GM13976 (cell line): ENCODE data around the gene NRF1.

Source experiments
- DNase-seq: peaks from one replicate; pipeline ENCODE4 v3.0.0; 2012; ENCODE audit warnings: low spot score
- in situ Hi-C: fragments of 300-500 bp; cut with MboI; formaldehyde crosslinking; loops from one replicate; pipeline ENCODE4 v1.12.0; 2022; ENCODE audit warnings: low sequenced_read_pairs, mixed read lengths, inconsistent platforms; ENCODE audit not compliant: unreplicated experiment
- TF ChIP-seq, protein P1 (sequence below): IDR thresholded peaks from 2 replicates; pipeline ENCODE4 v1.5.1; 2012; ENCODE audit warnings: borderline replicate concordance, mild to moderate bottlenecking; ENCODE audit not compliant: insufficient read depth; ENCODE audit errors: extremely low read depth, missing control alignments, control extremely low read depth

NRF1 gene

DNA sequence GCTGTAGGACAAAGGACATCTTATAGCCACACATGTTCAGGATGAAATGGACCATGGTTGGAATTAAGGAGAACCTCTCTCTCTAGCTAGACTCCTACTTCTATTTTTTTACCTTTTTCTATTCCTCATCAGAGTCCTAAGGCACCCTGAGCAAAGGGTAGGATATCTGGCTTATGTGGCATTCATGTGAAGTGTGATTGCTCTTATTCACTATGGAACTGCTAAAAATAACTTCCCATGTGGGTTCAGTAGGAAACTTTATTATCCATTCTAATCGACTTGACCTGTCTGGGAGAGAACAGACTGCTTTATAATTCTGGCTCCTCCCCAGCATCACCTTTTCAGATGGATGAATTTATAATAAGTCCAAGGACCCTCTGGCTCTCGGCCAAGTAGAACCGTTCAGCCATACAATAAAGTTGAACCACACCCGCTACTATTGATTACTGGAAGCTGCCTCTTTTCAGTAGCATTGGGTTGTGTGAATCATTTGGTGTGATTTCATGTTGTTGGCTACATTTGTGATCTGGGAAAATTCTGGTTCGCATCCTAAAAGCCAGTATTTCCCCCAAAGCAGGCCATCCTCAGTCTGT lies 117.5 kb downstream of the NRF1 start:
- TF ChIP-seq, protein P1, sequence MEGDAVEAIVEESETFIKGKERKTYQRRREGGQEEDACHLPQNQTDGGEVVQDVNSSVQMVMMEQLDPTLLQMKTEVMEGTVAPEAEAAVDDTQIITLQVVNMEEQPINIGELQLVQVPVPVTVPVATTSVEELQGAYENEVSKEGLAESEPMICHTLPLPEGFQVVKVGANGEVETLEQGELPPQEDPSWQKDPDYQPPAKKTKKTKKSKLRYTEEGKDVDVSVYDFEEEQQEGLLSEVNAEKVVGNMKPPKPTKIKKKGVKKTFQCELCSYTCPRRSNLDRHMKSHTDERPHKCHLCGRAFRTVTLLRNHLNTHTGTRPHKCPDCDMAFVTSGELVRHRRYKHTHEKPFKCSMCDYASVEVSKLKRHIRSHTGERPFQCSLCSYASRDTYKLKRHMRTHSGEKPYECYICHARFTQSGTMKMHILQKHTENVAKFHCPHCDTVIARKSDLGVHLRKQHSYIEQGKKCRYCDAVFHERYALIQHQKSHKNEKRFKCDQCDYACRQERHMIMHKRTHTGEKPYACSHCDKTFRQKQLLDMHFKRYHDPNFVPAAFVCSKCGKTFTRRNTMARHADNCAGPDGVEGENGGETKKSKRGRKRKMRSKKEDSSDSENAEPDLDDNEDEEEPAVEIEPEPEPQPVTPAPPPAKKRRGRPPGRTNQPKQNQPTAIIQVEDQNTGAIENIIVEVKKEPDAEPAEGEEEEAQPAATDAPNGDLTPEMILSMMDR: no peak
- in situ Hi-C loops: no loop called here
- DNase-seq: no peak

- TF ChIP-seq, protein P1: no peak
- in situ Hi-C loops: no loop called here
Measured at GRCh38 chr7:129729511-129729910, 118.0 kb downstream of the NRF1 start.

DNA sequence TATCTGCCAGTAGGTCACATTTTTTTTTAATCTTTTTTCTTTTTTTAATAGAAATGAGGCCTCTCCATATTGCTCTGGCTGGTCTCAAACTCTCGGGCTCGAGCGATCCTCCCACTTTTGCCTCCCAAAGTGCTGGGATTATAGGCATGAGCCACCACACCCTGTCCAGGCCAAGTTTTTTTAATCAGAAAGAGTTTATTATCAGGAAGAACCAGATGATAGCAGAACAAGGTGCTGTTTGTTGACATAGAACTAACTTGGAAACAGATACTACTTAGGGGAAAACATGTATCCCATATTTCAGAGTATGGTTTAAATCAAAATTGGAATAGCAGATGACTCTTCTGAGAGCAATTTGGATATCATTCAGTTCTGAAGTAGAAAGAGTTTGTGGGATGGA lies 118.6 kb downstream of the NRF1 start:
- TF ChIP-seq, protein P1: no peak
- no peak for DNase-seq
- in situ Hi-C loops: no loop called here

More at GRCh38 chr7:129729511-129729910, 118.0 kb downstream of the NRF1 start:
- no peak for DNase-seq

GRCh38 chr7:129734400-129734799 lies 122.9 kb downstream of the NRF1 start:
- no peak for DNase-seq
- in situ Hi-C loops: no loop called here
- TF ChIP-seq, protein P1: no peak

GRCh38 chr7:129739427-129739826 lies 127.9 kb downstream of the NRF1 start:
- TF ChIP-seq, protein P1: no peak
- DNase-seq: no peak
- in situ Hi-C loops: no loop called here

DNA sequence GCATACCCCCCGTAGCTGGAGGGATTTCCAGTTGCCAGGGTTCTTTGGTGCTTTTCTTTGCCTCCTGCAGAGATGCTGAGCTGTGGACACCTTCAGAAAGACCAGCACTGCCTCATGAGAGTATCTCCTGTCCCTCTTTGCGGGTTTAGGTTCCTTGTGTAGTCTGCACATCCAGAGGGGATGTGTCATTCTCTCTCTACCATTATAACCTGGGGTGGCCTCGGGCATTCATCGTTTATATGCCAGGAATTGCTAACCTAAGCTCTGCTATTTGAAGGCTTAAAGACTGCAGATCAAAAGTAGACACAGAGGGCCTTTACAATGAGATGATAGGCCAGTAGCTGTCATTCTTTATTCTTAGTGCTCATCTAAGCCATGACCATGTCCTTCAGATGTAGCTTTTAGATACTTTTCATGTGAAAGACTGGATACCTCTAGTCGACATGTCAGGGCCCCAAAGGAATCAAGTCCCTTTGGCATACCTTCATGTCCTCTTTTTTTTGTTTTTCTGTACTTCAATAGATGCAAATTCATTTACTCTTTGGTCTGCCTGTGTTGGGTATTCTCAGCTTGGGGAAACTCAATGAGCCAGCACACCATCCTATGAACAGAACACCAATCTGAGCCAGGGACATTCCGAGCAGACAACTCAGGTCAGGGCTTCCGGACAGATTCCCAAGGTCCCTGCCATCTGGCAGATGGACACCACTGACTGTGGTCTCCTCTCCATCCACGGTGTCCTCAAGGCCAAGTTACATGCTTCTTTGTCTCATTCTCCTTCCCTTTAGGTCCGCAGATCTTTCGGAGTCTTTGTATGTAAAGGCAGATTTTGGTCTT lies 129.3 kb downstream of the NRF1 start:
- TF ChIP-seq, protein P1: no peak
- DNase-seq: no peak
- in situ Hi-C loops: no loop called here

DNA sequence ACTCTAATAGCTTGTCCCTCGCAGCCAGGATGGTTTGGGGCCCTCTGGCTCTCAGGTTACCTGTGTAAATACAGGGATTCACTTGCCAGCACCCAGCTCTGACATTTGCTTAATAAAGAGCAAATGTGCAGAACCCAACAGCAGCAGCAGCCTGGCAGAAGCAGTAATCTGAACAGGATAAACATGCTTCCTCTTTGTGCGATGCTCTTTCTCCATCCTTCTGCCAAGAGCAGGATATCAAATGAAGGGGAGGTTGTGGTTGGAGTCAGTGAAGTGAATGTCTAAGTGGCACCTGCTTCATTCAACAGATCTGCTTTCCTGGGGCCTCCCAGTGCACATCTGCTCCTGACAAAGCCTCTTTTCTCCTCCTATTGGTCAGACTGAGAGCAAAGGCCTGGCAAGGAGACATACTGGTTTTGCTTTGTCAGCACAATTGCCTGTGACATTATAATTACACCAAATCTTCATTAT lies 130.3 kb downstream of the NRF1 start:
- in situ Hi-C loops: no loop called here
- no peak for DNase-seq
- TF ChIP-seq, protein P1: no peak
